Stomach (tissue), 9 donors: ENCODE data around the gene HMGCL. TPM values are rescaled to one million over a fixed set of nuclear protein-coding genes. Genes with fewer than 3 reads are reported as not detected.

ENCODE experiments used
- DNase-seq, 2 donors: peaks; one replicate each; pipeline versions ENCODE4 v3.0.0 to v3.0.0-alpha.2; 2013 to 2019
- H3K27ac ChIP-seq, 5 donors: fragments of 200-600 bp in 4 of 5; sonication (generic) in 4 of 5; one replicate each; pipeline ENCODE4 v1.5.1; 2013 to 2019; ENCODE audit warnings: mild to moderate bottlenecking in 1 of 5, moderate library complexity in 1 of 5
- H3K27me3 ChIP-seq, 3 donors: fragments of 200-600 bp; sonication (generic); one replicate each; pipeline ENCODE4 v1.5.1; 2017 to 2019; ENCODE audit warnings: mixed run types in 1 of 3
- H3K36me3 ChIP-seq, 4 donors: fragments of 200-600 bp; sonication (generic); 1 replicate in 3 of 4; 2 replicates in 1 of 4; pipeline ENCODE4 v1.5.1; 2016 to 2019
- H3K4me1 ChIP-seq, 4 donors: fragments of 200-600 bp; sonication (generic); one replicate each; pipeline ENCODE4 v1.5.1; 2016 to 2019
- H3K4me3 ChIP-seq, 4 donors: fragments of 200-600 bp; sonication (generic) in 3 of 4; one replicate each; pipeline ENCODE4 v1.5.1; 2016 to 2019; ENCODE audit warnings: mild to moderate bottlenecking in 1 of 4
- H3K9me3 ChIP-seq, 4 donors: fragments of 200-600 bp; sonication (generic); one replicate each; pipeline ENCODE4 v1.5.1; 2016 to 2019
- CTCF ChIP-seq, 7 experiments: fragments of 450-650 bp in 4 of 7; fragments of 200-600 bp in 3 of 7; sonication (generic) in 3 of 7; IDR thresholded peaks; one replicate each; pipeline ENCODE4 v1.5.1; 2016 to 2019; ENCODE audit warnings: antibody characterized with exemption in 7 of 7, control low read depth in 2 of 7, mild to moderate bottlenecking in 1 of 7
- EP300 ChIP-seq: sonication (generic); formaldehyde crosslinking; IDR thresholded peaks from one replicate; pipeline ENCODE4 v1.6.1; 2017; ENCODE audit warnings: antibody characterized with exemption
- POLR2A ChIP-seq, 4 donors: fragments of 450-650 bp; IDR thresholded peaks; one replicate each; pipeline ENCODE4 v1.6.1; 2016; ENCODE audit warnings: antibody characterized with exemption in 4 of 4, control low read depth in 2 of 4, mild to moderate bottlenecking in 1 of 4, moderate library complexity in 1 of 4
- POLR2AphosphoS5 ChIP-seq, 3 donors: sonication (generic); formaldehyde crosslinking; IDR thresholded peaks; one replicate each; pipeline ENCODE4 v1.6.1; 2016; ENCODE audit warnings: antibody characterized with exemption in 3 of 3
- WGBS, 5 donors: extraction: QIAGEN DNeasy Blood & Tissue Kit in 3 of 5; methylation state at CpG; one replicate each; pipeline versions ENCODE4 v1.1.5 to v1.1.7; 2013 to 2018; 5-methylcytosine and 5-hydroxymethylcytosine counted together
- intact Hi-C: fragments of 100-400 bp; cut with DNase I; formaldehyde crosslinking; loops from one replicate; pipeline ENCODE4 v1.15.1; 2023; ENCODE audit warnings: low total_unique reads
- polyA plus RNA-seq, 3 donors: library from polyadenylated mRNA; stranded (reverse); fragments of 200-250 nt; gene quantifications; one replicate each; pipeline ENCODE4 v1.2.3, GENCODE V29; 2013
- total RNA-seq, 5 donors: library from RNA; depleted of rRNA; stranded (reverse); fragments of >200 nt; gene quantifications; one replicate each; pipeline versions ENCODE4 v1.1.0 to v1.2.3, GENCODE V29; 2014 to 2016
- donor health status: healthy with polysubstance abuse.
- donor health status: Bipolar disorder and iron deficiency.
- donor health status: healthy.

Gene HMGCL
- total and polyA plus RNA-seq, 8 donors, result 20.1 to 71.0 (median 40.8) TPM; not detected in 1

GRCh38 chr1:23768733-23769132 lies 56.5 kb downstream of the HMGCL start:
- H3K4me3 ChIP-seq, result no peak overlapping the region
- no peak overlapping the region for H3K27ac ChIP-seq
- intact Hi-C loops, result no loop called here
- H3K36me3 ChIP-seq, result peaks cover 8 to 60% (median 49%) of the 10 kb centered on the region in 4 donors
- TF ChIP-seq CTCF (IDR thresholded peaks at IDR 0.05), result no peak
- no peaks in the 10 kb centered on the region for H3K9me3 ChIP-seq
- no peak for DNase-seq
- no peaks in the 10 kb centered on the region for H3K27me3 ChIP-seq
- H3K4me1 ChIP-seq, result peaks cover 4 to 37% (median 15%) of the 10 kb centered on the region in 4 donors
- WGBS, 5 donors, result 80 to 88% (median 87%) methylated on average over 5 of the region's 5 CpGs

- H3K27ac ChIP-seq, result peak overlapping the region in 2 of 5 donors; percentile 9 to 34
- 46 to 75% (median 51%) methylated on average over 7 of the region's 7 CpGs for WGBS, 5 donors
- H3K9me3 ChIP-seq, result no peaks in the 10 kb centered on the region
- TF ChIP-seq POLR2A (IDR thresholded peaks at IDR 0.05) (no peak), CTCF (IDR thresholded peaks at IDR 0.05) (no peak), POLR2AphosphoS5 (IDR thresholded peaks at IDR 0.05) (no peak), EP300 (no peak)
- H3K4me3 ChIP-seq, result no peak overlapping the region
- peaks cover 42 to 85% (median 82%) of the 10 kb centered on the region in 4 donors for H3K36me3 ChIP-seq
- DNase-seq, result peak in 1 of 2 donors; percentile 44
- intact Hi-C loops, result no loop called here
- peaks cover 0 to 68% (median 11%) of the 10 kb centered on the region in 4 donors for H3K4me1 ChIP-seq
- H3K27me3 ChIP-seq, result no peaks in the 10 kb centered on the region
Observed at GRCh38 chr1:23763041-23763577, 62.1 kb downstream of the HMGCL start.

GRCh38 chr1:23759277-23759676 lies 66.0 kb downstream of the HMGCL start:
- no peak for TF ChIP-seq POLR2A (IDR thresholded peaks at IDR 0.05)
- TF ChIP-seq CTCF (IDR thresholded peaks at IDR 0.05), result no peak
- no peak for TF ChIP-seq EP300
- H3K4me3 ChIP-seq, result no peak overlapping the region
- 34 to 58% (median 53%) methylated on average over 4 of the region's 4 CpGs for WGBS, 5 donors
- H3K4me1 ChIP-seq, result peaks cover 0 to 62% (median 11%) of the 10 kb centered on the region in 4 donors
- H3K27me3 ChIP-seq, result no peaks in the 10 kb centered on the region
- DNase-seq, result no peak
- intact Hi-C loops, result no loop called here
- H3K36me3 ChIP-seq, result peaks cover 72 to 98% (median 94%) of the 10 kb centered on the region in 4 donors
- no peak overlapping the region for H3K27ac ChIP-seq
- no peaks in the 10 kb centered on the region for H3K9me3 ChIP-seq

DNA sequence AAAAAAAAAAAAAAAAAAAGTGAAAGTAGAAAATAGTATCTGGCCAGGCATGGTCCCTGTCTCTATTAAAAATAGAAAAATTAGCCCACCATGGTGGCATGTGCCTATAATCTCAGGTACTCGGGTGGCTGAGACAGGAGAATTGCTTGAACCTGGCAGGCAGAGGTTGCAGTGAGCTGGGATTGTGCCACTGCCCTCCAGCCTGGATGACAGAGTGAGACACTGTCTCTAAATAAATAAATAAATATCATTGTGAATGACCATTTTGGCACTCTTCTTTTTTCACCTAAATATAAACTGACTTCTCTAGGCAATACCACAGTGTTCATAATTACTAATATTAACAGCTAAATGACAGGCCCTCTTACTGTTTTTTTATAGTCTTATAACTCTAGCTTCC lies 67.4 kb downstream of the HMGCL start:
- H3K27ac ChIP-seq, result no peak overlapping the region
- no peaks in the 10 kb centered on the region for H3K9me3 ChIP-seq
- WGBS, 5 donors, result 73 to 89% (median 82%) methylated on average over 1 of the region's 1 CpG
- peaks cover 0 to 47% (median 5%) of the 10 kb centered on the region in 4 donors for H3K4me1 ChIP-seq
- TF ChIP-seq POLR2A (IDR thresholded peaks at IDR 0.05) (no peak), EP300 (no peak), CTCF (IDR thresholded peaks at IDR 0.05) (no peak), POLR2AphosphoS5 (IDR thresholded peaks at IDR 0.05) (no peak)
- H3K4me3 ChIP-seq, result no peak overlapping the region
- H3K36me3 ChIP-seq, result peaks cover 84 to 100% (median 100%) of the 10 kb centered on the region in 4 donors
- intact Hi-C loops, result no loop called here
- no peak for DNase-seq
- H3K27me3 ChIP-seq, result no peaks in the 10 kb centered on the region
